K562 (cell line): Measurements from ENCODE around the gene POU3F1. TPM values are rescaled to one million over a fixed set of nuclear protein-coding genes. Genes with fewer than 3 reads are reported as not detected.

ENCODE experiments used
- CREM ChIP-seq: IDR thresholded peaks from 2 replicates; pipeline ENCODE4 v1.6.1; 2014; ENCODE audit warnings: antibody characterized with exemption, low read depth
- GATAD2B ChIP-seq: fragments of 450-650 bp; IDR thresholded peaks from 2 replicates; pipeline ENCODE4 v1.6.1; 2017; ENCODE audit warnings: mild to moderate bottlenecking, borderline replicate concordance
- JUN ChIP-seq, 2 experiments: sonication (generic) in 1 of 2; formaldehyde crosslinking in 1 of 2; IDR thresholded peaks; 2 replicates each; pipeline versions ENCODE4 v1.6.1 to v1.8.0; 2012 to 2022; ENCODE audit warnings: borderline replicate concordance in 2 of 2, mild to moderate bottlenecking in 2 of 2, improper control_type of control experiment in 1 of 2, low read depth in 1 of 2, low read length in 1 of 2, missing genetic modification reagents in 1 of 2
- KLF6 ChIP-seq: fragments of 250-450 bp; sonication (Bioruptor Pico); IDR thresholded peaks from 2 replicates; pipeline ENCODE4 v1.4.0; 2020; ENCODE audit warnings: mild to moderate bottlenecking, moderate library complexity, borderline replicate concordance
- PHF8 ChIP-seq: fragments of 200-600 bp; sonication (generic); IDR thresholded peaks from 2 replicates; pipeline ENCODE4 v1.6.1; 2012; ENCODE audit warnings: mixed run types, mild to moderate bottlenecking, inconsistent platforms, low read length, moderate library complexity, borderline replicate concordance
- SMAD2 ChIP-seq: fragments of 150-350 bp; IDR thresholded peaks from 2 replicates; pipeline ENCODE4 v1.6.1; 2014; ENCODE audit warnings: low read depth, mild to moderate bottlenecking, low read length
- SREBF2 ChIP-seq: sonication (generic); formaldehyde crosslinking; IDR thresholded peaks from 2 replicates; pipeline ENCODE4 v1.4.0; 2020; ENCODE audit warnings: mild to moderate bottlenecking, missing genetic modification reagents
- STAT5A ChIP-seq: IDR thresholded peaks from 2 replicates; pipeline ENCODE4 v1.6.1; 2012; ENCODE audit warnings: low read length, inconsistent platforms, borderline replicate concordance
- THAP12 ChIP-seq: fragments of 250-450 bp; sonication (Bioruptor Pico); IDR thresholded peaks from 2 replicates; pipeline ENCODE4 v1.9.0; 2021; ENCODE audit warnings: mild to moderate bottlenecking, inconsistent platforms
- UBTF ChIP-seq, 2 experiments: IDR thresholded peaks; 2 replicates each; pipeline ENCODE4 v1.6.1; 2012; ENCODE audit warnings: improper control_type of control experiment in 2 of 2, low read depth in 2 of 2, low read length in 2 of 2, borderline replicate concordance in 1 of 2
- ZFPM2 ChIP-seq: fragments of 250-450 bp; sonication (Bioruptor Pico); IDR thresholded peaks from 2 replicates; pipeline ENCODE4 v1.5.1; 2022; ENCODE audit warnings: mild to moderate bottlenecking
- ZNF347 ChIP-seq: fragments of 450-650 bp; formaldehyde crosslinking; IDR thresholded peaks from 2 replicates; pipeline ENCODE4 v1.4.0; 2020; ENCODE audit warnings: low read depth, mild to moderate bottlenecking, moderate library complexity
- ZNF561 ChIP-seq: fragments of 450-650 bp; formaldehyde crosslinking; conservative IDR thresholded peaks from 2 replicates; pipeline ENCODE4 v1.4.0; 2020; ENCODE audit warnings: mild to moderate bottlenecking, moderate library complexity
- polyA plus RNA-seq, 8 experiments: library from polyadenylated mRNA; depleted of rRNA in 4 of 8; stranded (reverse) in 5 of 8; unstranded in 3 of 8; fragments of >200 nt; fragmentation: Nextera tagmentation in 2 of 8; fragmentation: Illumina TruSeq in 1 of 8; extraction: Ambion mirVana in 2 of 8; extraction: Trizol in 1 of 8; gene quantifications; 2 replicates each; pipeline versions ENCODE4 v1.2.1 to v1.2.3, GENCODE V29; 2011 to 2014; ENCODE audit warnings: inconsistent platforms in 1 of 8, missing spikeins in 1 of 8
- total RNA-seq, 7 experiments: library from RNA; depleted of rRNA in 6 of 7; stranded (reverse); fragments of >200 nt in 6 of 7; fragmentation: Illumina TruSeq in 2 of 7; extraction: Trizol in 2 of 7; gene quantifications; 2 replicates each; pipeline versions ENCODE4 v1.2.1 to v1.2.3, GENCODE V29; 2011 to 2021; ENCODE audit warnings: low replicate concordance in 1 of 7
- TF ChIP-seq, protein P1 (sequence below): fragments of 250-450 bp; sonication (Bioruptor Pico); IDR thresholded peaks from 2 replicates; pipeline ENCODE4 v1.5.1; 2021; ENCODE audit warnings: mild to moderate bottlenecking
- TF ChIP-seq, protein P2 (sequence below): fragments of 250-450 bp; sonication (Bioruptor Pico); IDR thresholded peaks from 2 replicates; pipeline ENCODE4 v1.8.0; 2021; ENCODE audit warnings: moderate library complexity, mild to moderate bottlenecking, inconsistent platforms

Gene POU3F1
- total and polyA plus RNA-seq, 9 of the 15 experiments (the other 6 are each of a cell fraction or from before 2014, with no cell fraction given) = 0.09 TPM; not detected in 8

DNA sequence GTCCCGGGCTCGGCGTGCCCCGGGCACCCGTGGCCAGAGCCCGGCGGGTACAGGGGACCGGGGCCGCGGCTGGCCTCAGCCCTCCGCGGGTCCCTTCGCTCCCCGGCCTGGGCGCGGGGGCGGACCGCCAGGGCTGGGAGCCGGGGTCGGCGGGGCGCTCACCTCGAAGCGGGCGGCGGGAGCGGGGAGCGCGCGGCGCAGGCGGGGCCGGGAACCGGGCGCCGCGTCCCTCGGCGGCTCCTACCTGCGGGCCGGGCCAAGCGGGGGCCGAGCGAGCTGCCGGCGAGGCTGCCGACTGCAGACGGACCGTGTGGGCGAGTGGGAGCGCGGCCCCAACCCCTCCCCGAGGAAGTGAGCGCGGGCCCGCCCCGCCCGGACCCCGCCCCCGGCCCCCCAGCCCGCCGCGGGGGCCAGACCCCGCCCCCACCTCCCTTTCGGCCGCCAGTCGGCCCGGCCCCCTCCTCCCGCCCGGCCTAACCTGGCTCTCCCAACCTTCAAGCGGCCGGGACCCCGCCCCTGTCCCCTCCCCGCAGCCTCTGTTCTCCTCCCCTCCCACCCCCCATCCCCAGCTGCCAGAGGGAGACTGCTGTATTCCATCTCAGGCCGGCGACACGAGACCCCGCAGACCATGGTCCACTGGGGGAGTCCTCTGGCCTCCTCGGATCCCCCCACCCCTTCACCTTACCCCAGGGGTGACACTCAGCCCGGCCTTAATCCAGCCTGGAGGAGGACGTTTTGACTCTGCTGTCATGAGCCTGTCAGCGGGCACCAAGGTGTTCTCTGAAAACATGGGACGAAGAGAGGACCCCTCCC is 41.2 kb downstream of the POU3F1 start, which contains the start of gene FHL3 (continued):
- peak in 1 of 2 experiments; percentile 80; a peak in 1 of 4 replicates for TF ChIP-seq UBTF (IDR thresholded peaks at IDR 0.05; ENCODE audit: borderline replicate concordance in 1 of 2, low read depth in 2 of 2, low read length in 2 of 2)
- TF ChIP-seq, protein P1, sequence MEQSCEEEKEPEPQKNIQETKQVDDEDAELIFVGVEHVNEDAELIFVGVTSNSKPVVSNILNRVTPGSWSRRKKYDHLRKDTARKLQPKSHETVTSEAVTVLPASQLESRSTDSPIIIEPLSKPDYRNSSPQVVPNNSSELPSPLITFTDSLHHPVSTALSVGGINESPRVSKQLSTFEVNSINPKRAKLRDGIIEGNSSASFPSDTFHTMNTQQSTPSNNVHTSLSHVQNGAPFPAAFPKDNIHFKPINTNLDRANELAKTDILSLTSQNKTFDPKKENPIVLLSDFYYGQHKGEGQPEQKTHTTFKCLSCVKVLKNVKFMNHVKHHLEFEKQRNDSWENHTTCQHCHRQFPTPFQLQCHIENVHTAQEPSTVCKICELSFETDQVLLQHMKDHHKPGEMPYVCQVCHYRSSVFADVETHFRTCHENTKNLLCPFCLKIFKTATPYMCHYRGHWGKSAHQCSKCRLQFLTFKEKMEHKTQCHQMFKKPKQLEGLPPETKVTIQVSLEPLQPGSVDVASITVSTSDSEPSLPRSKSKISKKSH = 0 out of 2 replicates have a peak, but pooled peaks have one; percentile 46
- no peak for TF ChIP-seq ZFPM2 (CRISPR knock-in tag)
- no peak for TF ChIP-seq STAT5A
- TF ChIP-seq JUN (IDR thresholded peaks at IDR 0.05; ENCODE audit: borderline replicate concordance, low read depth, low read length) = peak; percentile 25; the same call in 1 of the 2 replicates
- no peak for TF ChIP-seq JUN (CRISPR knock-in tag; IDR thresholded peaks at IDR 0.05; ENCODE audit: borderline replicate concordance)
- no peak for TF ChIP-seq KLF6 (CRISPR knock-in tag)
- peak; percentile 93 for TF ChIP-seq THAP12 (CRISPR knock-in tag)
- TF ChIP-seq GATAD2B = peak; percentile 78
- TF ChIP-seq, protein P2, sequence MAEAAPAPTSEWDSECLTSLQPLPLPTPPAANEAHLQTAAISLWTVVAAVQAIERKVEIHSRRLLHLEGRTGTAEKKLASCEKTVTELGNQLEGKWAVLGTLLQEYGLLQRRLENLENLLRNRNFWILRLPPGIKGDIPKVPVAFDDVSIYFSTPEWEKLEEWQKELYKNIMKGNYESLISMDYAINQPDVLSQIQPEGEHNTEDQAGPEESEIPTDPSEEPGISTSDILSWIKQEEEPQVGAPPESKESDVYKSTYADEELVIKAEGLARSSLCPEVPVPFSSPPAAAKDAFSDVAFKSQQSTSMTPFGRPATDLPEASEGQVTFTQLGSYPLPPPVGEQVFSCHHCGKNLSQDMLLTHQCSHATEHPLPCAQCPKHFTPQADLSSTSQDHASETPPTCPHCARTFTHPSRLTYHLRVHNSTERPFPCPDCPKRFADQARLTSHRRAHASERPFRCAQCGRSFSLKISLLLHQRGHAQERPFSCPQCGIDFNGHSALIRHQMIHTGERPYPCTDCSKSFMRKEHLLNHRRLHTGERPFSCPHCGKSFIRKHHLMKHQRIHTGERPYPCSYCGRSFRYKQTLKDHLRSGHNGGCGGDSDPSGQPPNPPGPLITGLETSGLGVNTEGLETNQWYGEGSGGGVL (CRISPR knock-in tag) = no peak
- TF ChIP-seq PHF8 = peak; percentile 75; the same call in 1 of the 2 replicates
- no peak for TF ChIP-seq SREBF2 (CRISPR knock-in tag)
- no peak for TF ChIP-seq SMAD2
- TF ChIP-seq CREM = peak; percentile 33; the same call in 1 of the 2 replicates
- no peak for TF ChIP-seq ZNF561
- no peak for TF ChIP-seq ZNF347
